HepG2 (cell line): ENCODE data around the gene LAX1. TPM values are rescaled to one million over a fixed set of nuclear protein-coding genes. Genes with fewer than 3 reads are reported as not detected.

Experiments
- ATAC-seq: fragments of 200-7000 bp; cut with Tn5 transposase; 3 replicates; pipeline ENCODE4 v1.9.1; 2020; ENCODE audit warnings: mild to moderate bottlenecking, moderate library complexity
- BruUV-seq: library from RNA; stranded (reverse); fragments of 400-500 nt; replicated peaks from 2 replicates; lab custom pipeline; 2021; lab: Mats Ljungman, UMichigan
- CTCF ChIA-PET: fragments of 300-600 bp; formaldehyde crosslinking; extraction: SDS; loops from one replicate; lab custom pipeline; 2021; ENCODE audit warnings: low total read pairs, inconsistent platforms, low intra/inter-chr PET ratio; lab: Yijun Ruan, JAX
- POLR2A ChIA-PET: fragments of 350-600 bp; sonication (Branson Sonifier 250); formaldehyde crosslinking; loops from one replicate; lab custom pipeline; 2020; ENCODE audit warnings: antibody characterized with exemption, inconsistent platforms; lab: Yijun Ruan, JAX
- DNase-seq: peaks from one replicate; pipeline ENCODE4 v3.0.0-alpha.2; 2015; ENCODE audit warnings: low spot score
- FAIRE-seq: peaks from 3 replicates; lab custom pipeline; 2011; peaks lifted over from hg19 to GRCh38; lab: Jason Lieb, UNC
- H2AFZ ChIP-seq: one replicate; pipeline ENCODE4 v1.6.1; 2011; ENCODE audit warnings: low read length, inconsistent platforms
- H3K27ac ChIP-seq: fragments of 300-600 bp; 3 replicates; pipeline ENCODE4 v1.8.0; 2011; ENCODE audit warnings: mixed run types, mild to moderate bottlenecking, mixed read lengths, low read length, inconsistent platforms; ENCODE audit not compliant: insufficient read depth; ENCODE audit errors: extremely low read length
- H3K27me3 ChIP-seq, 2 experiments: fragments of 200-600 bp in 1 of 2; 2 replicates in 1 of 2; 3 replicates in 1 of 2; pipeline versions ENCODE4 v1.6.0 to v1.8.0; 2011; ENCODE audit warnings: low read length in 2 of 2, mild to moderate bottlenecking in 2 of 2, moderate library complexity in 2 of 2, inconsistent platforms in 1 of 2; ENCODE audit not compliant: insufficient read depth in 2 of 2, control insufficient read depth in 1 of 2
- H3K36me3 ChIP-seq, 2 experiments: fragments of 200-600 bp in 1 of 2; replicated peaks in 1 of 2; 2 replicates in 1 of 2; 3 replicates in 1 of 2; pipeline versions ENCODE4 v1.5.1 to v1.8.0; 2011; ENCODE audit warnings: low read length in 2 of 2, inconsistent platforms in 1 of 2; ENCODE audit not compliant: insufficient read depth in 2 of 2, control insufficient read depth in 1 of 2
- H3K4me1 ChIP-seq: 2 replicates; pipeline ENCODE4 v1.5.1; 2012; ENCODE audit warnings: low read length, inconsistent platforms; ENCODE audit not compliant: insufficient read depth
- H3K4me2 ChIP-seq: 2 replicates; pipeline ENCODE4 v1.6.0; 2011; ENCODE audit warnings: low read depth, low read length, inconsistent platforms
- H3K4me3 ChIP-seq, 3 experiments: fragments of 200-600 bp in 1 of 3; sonication (generic), shearing (Covaris generic) in 1 of 3; replicated peaks in 1 of 3; 2 replicates each; pipeline ENCODE4 v1.5.1; 2011 to 2016; ENCODE audit warnings: low read length in 3 of 3, inconsistent platforms in 2 of 3, low read depth in 2 of 3, mild to moderate bottlenecking in 2 of 3, control low read depth in 1 of 3, mixed read lengths in 1 of 3; ENCODE audit not compliant: insufficient read depth in 1 of 3
- H3K79me2 ChIP-seq: one replicate; pipeline ENCODE4 v1.6.1; 2011; ENCODE audit warnings: low read length, inconsistent platforms; ENCODE audit not compliant: insufficient read depth
- H3K9ac ChIP-seq: 2 replicates; pipeline ENCODE4 v1.6.0; 2011; ENCODE audit warnings: mild to moderate bottlenecking, low read depth, low read length, inconsistent platforms; ENCODE audit not compliant: insufficient read depth
- H3K9me3 ChIP-seq: 2 replicates; pipeline ENCODE4 v1.5.1; 2012; ENCODE audit warnings: mild to moderate bottlenecking, low read length
- H4K20me1 ChIP-seq: 2 replicates; pipeline ENCODE4 v1.6.0; 2011; ENCODE audit warnings: inconsistent platforms, mild to moderate bottlenecking, low read length, moderate library complexity; ENCODE audit not compliant: insufficient read depth
- NRL ChIP-seq: sonication (generic); formaldehyde crosslinking; IDR thresholded peaks from 2 replicates; pipeline ENCODE4 v1.5.0; 2020; ENCODE audit warnings: missing genetic modification reagents, mild to moderate bottlenecking, moderate library complexity, borderline replicate concordance
- SAFB2 ChIP-seq: sonication (generic); formaldehyde crosslinking; IDR thresholded peaks from 2 replicates; pipeline ENCODE4 v1.5.1; 2020; ENCODE audit warnings: missing genetic modification reagents, low read depth, mild to moderate bottlenecking, borderline replicate concordance
- STAG1 ChIP-seq: sonication (generic); formaldehyde crosslinking; IDR thresholded peaks from 2 replicates; pipeline ENCODE4 v1.4.0; 2020; ENCODE audit warnings: missing genetic modification reagents
- ZNF749 ChIP-seq: sonication (generic); formaldehyde crosslinking; IDR thresholded peaks from 2 replicates; pipeline ENCODE4 v1.8.0; 2022; ENCODE audit warnings: mild to moderate bottlenecking, missing genetic modification reagents, moderate library complexity, borderline replicate concordance
- ZSCAN31 ChIP-seq: sonication (generic); formaldehyde crosslinking; IDR thresholded peaks from 2 replicates; pipeline ENCODE4 v1.5.0; 2020; ENCODE audit warnings: low read depth, mild to moderate bottlenecking, missing genetic modification reagents
- WGBS: methylation state at CpG from one replicate; pipeline ENCODE4 v1.1.6; 2017; ENCODE audit warnings: low lambda C conversion rate; 5-methylcytosine and 5-hydroxymethylcytosine counted together
- in situ Hi-C: cut with HindIII; loops from 2 replicates; pipeline ENCODE4 v1.10.0; 2017; ENCODE audit warnings: low pct_unique_long_range_greater_than_20kb; ENCODE audit not compliant: extremely low pct_ligation_motif_present
- intact Hi-C: fragments of 100-400 bp; cut with micrococcal nuclease; formaldehyde crosslinking; loops from one replicate; pipeline ENCODE4 v1.10.0; 2022; ENCODE audit not compliant: unreplicated experiment
- polyA plus RNA-seq, 8 experiments: library from polyadenylated mRNA; depleted of rRNA in 3 of 8; stranded (reverse) in 7 of 8; unstranded in 1 of 8; fragments of >200 nt; fragmentation: Illumina TruSeq in 4 of 8; extraction: Trizol in 4 of 8; gene quantifications; 2 replicates each; pipeline versions ENCODE4 v1.2.1 to v1.2.3, GENCODE V29; 2011 to 2016; ENCODE audit warnings: low read depth in 4 of 8, missing spikeins in 1 of 8, mixed read lengths in 1 of 8; ENCODE audit not compliant: insufficient read depth in 1 of 8
- total RNA-seq, 5 experiments: library from RNA; depleted of rRNA; stranded (reverse); fragments of >200 nt; fragmentation: Illumina TruSeq; extraction: Trizol; gene quantifications; 2 replicates each; pipeline ENCODE4 v1.2.3, GENCODE V29; 2016; ENCODE audit warnings: low read depth in 1 of 5
- TF ChIP-seq, protein P1 (sequence below): sonication (generic); formaldehyde crosslinking; IDR thresholded peaks from 2 replicates; pipeline ENCODE4 v1.5.1; 2020; ENCODE audit warnings: missing genetic modification reagents, mild to moderate bottlenecking, borderline replicate concordance

Gene LAX1
- total and polyA plus RNA-seq, 2 of the 13 experiments (the other 11 are each of a cell fraction or from before 2014, with no cell fraction given) = not detected

- H3K79me2 ChIP-seq = no peaks in the 10 kb centered on the region
- no peak for TF ChIP-seq NRL (CRISPR knock-in tag)
- TF ChIP-seq STAG1 = no peak
- TF ChIP-seq, protein P1, sequence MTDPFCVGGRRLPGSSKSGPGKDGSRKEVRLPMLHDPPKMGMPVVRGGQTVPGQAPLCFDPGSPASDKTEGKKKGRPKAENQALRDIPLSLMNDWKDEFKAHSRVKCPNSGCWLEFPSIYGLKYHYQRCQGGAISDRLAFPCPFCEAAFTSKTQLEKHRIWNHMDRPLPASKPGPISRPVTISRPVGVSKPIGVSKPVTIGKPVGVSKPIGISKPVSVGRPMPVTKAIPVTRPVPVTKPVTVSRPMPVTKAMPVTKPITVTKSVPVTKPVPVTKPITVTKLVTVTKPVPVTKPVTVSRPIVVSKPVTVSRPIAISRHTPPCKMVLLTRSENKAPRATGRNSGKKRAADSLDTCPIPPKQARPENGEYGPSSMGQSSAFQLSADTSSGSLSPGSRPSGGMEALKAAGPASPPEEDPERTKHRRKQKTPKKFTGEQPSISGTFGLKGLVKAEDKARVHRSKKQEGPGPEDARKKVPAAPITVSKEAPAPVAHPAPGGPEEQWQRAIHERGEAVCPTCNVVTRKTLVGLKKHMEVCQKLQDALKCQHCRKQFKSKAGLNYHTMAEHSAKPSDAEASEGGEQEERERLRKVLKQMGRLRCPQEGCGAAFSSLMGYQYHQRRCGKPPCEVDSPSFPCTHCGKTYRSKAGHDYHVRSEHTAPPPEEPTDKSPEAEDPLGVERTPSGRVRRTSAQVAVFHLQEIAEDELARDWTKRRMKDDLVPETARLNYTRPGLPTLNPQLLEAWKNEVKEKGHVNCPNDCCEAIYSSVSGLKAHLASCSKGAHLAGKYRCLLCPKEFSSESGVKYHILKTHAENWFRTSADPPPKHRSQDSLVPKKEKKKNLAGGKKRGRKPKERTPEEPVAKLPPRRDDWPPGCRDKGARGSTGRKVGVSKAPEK (CRISPR knock-in tag) = no peak
- no peak for TF ChIP-seq SAFB2 (CRISPR knock-in tag)
- no peak for TF ChIP-seq ZSCAN31
- TF ChIP-seq ZNF749 (CRISPR knock-in tag) = no peak
- H3K9me3 ChIP-seq = no peaks in the 10 kb centered on the region
- H3K4me2 ChIP-seq = no peak overlapping the region
- CTCF ChIA-PET = no interaction called here
- H3K4me3 ChIP-seq = no peak overlapping the region
- FAIRE-seq (no peak), ATAC-seq (no peak), DNase-seq (no peak)
- intact Hi-C loops (no loop called here), in situ Hi-C loops (no loop called here)
- no peaks in the 10 kb centered on the region for H4K20me1 ChIP-seq
- H3K36me3 ChIP-seq = peaks cover 0 to 2% of the 10 kb centered on the region in 2 experiments; a peak in 1 of 5 replicates
- POLR2A ChIA-PET = no interaction called here
- H2AFZ ChIP-seq = no peak overlapping the region
- no peak overlapping the region for H3K9ac ChIP-seq
- no TSS peak for BruUV-seq
- no peak overlapping the region for H3K27ac ChIP-seq
- 60% methylated on average over 5 of the region's 5 CpGs for WGBS
- H3K27me3 ChIP-seq = no peaks in the 10 kb centered on the region
- no peaks in the 10 kb centered on the region for H3K4me1 ChIP-seq
These were observed 21.9 kb upstream of the LAX1 start for GRCh38 chr1:203743091-203743571.
